CD4-positive, alpha-beta T cell treated with Interleukin-6 for 4 hours (primary cell): ENCODE data around the gene LSP1.

Source experiments
- DNase-seq: peaks from one replicate; pipeline ENCODE4 v3.0.0-alpha.2; 2020; ENCODE audit warnings: mixed read lengths

LSP1 gene

GRCh38 chr11:1825039-1825740 is 27.7 kb upstream of the LSP1 start:
- peak; percentile 28 for DNase-seq

DNA sequence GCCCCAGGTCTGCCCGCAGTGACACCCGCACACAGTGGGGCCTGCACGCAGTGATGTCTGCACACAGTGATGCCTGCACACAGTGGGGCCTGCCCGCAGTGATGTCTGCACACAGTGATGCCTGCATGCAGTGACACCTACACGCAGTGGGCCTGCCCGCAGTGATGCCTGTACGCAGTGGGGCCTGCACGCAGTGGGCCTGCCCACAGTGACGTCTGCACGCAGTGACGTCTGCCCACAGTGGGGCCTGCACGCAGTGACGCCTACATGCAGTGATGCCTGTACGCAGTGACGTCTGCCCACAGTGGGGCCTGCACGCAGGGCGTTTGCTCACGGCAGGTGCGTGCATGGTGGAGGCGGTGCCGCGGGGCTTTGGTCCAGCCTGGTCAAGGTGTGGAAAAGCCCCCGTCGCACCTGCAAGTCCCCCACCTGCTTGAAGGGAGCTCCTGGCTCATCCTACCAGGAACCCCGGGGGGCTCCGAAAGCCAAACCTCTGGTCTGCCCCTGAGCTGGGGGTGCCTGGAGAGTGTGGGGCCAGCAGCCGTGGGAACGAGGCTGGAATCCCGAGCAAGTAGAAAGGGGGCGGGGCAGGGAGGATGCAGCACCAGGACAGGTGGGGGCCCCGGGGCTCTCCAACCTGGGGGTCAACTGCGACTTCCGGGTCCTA is 27.0 kb upstream of the LSP1 start:
- DNase-seq = no peak

- DNase-seq = no peak
These were observed 26.3 kb upstream of the LSP1 start for GRCh38 chr11:1826552-1827094.

- DNase-seq = no peak
These were observed 25.6 kb upstream of the LSP1 start for GRCh38 chr11:1827095-1827813.

- no peak for DNase-seq
These were observed 25.0 kb upstream of the LSP1 start for GRCh38 chr11:1827931-1828330.

DNA sequence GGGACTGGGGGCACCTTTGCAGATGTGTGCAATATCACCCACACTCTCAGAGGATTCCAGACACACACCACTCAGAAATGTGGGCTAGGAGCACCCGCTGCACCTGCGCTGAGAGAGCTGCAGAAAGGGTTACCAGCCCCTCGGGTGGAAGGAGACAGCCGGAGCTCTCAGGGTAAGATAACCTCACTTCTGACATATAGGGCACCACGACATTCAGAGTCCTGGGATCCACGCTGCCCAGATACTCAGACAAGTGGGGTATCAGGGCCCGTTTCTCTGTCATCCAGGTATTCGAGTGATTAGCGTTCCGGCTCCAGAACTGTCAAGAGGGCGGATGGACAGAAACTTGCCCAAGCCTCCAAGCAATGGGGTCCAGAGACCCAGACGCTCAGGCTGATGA is 24.3 kb upstream of the LSP1 start:
- DNase-seq = no peak

DNA sequence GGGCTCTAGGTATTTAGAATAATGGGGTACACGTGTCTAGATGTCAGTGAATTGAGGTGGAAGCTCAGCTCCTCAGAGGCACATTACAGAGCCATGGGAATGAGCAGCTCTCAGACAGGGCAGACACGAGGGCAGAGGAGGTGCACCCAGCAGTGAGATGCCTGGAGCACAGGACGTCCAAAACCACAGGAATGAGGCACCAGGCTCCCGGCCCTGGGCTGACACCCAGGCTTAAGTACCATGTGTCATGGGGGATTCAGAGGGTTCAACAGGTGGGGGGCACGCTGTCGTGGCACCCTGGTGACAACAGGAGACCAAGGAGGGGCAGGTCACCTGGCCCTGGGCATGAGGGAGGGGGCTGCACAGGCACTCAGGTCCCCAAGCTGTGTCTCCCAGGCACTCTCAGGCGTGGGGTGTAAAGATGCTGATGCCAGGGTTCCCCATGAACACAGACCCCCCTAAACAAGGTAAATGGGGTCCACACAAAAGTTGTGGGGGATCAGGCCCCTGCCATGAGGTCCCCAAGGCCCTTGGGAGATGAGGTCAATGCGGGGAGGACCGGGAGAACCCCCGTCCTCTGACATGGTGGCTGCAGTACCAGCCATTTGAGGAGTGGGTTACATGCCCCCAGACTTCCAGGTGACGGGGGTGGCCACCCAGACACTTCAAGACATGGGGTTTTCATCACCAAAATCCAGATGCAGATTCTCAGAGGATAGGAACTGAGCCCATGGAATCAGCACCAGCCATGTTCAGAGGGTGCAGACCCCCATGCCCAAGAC is 23.7 kb upstream of the LSP1 start:
- no peak for DNase-seq

GRCh38 chr11:1830004-1830321 is 22.9 kb upstream of the LSP1 start:
- no peak for DNase-seq

DNA sequence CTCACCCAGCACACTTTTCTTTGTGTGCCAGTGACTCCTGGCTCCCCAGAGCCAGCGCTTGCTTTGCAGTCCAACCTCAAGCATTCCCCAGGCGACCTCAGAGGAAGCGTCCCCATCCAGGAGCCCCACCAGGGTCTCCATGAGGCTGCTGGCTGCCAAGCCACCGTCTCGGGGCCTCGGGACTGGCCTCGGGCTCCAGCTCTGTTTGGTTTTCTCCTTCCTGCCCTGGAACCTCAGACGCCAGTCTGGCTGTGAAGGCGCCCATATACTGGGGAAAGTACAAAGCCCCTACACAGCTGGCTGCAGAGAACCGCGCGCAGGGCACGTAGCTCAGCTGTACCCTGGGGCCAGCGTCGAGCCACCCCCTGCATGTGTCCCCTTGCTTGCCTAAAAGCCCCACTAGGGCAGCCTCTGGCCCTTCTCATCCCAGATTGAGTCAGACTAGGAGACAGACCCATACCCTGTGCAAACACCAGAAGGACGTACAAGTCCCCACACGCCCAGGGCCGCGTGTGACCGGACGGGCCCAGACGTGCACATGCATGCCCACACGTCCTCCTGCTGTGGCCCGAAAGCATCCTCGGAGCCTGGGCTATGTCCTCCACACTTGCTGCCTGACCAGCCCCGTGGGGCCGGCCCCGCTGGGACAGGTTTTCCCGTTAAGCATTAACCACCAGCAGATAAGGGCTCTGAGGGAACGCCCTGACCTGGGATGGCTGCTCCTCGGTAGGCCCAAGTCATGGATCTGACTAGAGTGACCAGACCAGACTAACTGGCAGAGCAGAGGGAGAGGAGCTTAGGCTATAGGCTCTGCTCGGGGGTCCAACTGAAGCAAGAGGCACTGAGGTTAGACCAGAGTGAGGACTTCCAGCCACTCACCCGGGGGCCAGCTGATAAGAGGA is 22.3 kb upstream of the LSP1 start:
- DNase-seq = no peak

DNA sequence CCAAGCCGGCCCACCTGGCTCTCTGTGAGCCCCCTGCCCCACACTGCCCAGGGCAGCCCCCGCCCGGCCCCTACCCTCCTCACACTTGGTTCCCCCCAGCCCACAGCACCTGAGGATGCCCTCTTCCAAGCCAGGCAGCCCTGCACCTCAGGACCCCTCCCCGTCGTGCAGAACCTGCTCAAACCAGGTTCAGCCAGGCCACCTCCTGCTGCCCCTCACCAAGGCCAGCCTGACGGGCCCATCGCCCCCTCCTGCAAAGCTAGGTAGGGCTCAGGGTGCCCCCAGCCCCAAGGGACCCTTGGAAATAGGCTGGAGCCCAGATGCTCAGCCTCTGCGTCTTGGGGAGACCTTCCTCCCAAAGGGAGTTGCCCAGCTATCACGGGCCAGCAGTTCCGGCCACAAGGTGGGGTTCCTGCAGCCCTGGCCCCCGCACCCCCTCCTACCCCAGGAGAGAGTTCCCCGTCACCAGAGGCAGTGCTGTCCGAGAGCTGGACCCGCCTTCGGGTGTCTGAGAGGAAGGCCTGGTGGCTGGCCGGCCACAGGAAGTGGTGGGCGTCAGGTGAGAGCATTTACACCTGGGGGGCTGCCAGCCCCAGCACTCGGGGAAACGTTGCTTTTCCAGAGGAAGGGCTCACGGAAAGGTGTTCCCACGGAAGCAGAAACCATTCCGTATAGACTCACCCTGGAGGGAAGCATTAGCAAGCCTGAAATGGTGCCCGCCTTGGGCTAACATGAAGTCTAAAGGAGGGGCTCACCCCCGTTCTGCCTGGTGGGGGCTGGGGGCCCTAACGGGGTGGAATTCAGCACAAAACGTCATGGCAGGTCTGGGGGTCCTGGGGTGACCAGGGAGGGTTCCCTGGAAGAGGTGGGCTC is 21.3 kb upstream of the LSP1 start:
- no peak for DNase-seq

- peak; percentile 77 for DNase-seq
These were observed 20.5 kb upstream of the LSP1 start for GRCh38 chr11:1832211-1832919.

- DNase-seq = no peak
These were observed 20.0 kb upstream of the LSP1 start for GRCh38 chr11:1832920-1833295.

DNA sequence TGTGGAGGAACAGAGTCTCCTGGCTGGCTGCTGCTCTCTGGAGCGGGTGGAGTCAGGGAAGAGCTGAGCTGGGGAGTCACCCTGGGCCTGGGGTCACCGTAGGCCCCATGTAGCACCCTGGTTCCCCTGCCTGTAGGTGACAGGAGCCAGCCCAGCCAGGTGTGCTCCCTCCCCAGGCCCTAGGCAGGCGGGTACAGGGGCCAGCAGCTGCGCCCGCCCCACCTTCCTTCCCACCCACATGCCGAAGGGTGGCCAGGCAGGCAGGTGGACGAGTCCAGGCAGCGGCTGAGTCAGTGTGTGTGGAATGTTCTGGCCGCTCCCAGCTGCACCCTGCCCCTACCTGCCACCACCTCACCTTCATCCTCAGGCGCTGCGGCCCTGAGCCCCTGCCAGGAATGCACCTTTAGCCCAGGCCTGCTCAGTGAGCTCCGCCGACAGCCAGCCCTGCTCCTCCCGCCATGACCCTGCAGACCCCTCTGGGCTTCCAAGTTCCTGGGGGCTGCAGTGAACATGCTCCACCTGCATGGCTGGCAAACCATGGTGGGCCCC is 18.7 kb upstream of the LSP1 start:
- no peak for DNase-seq

GRCh38 chr11:1834779-1835670 is 17.9 kb upstream of the LSP1 start, which contains the start of gene SYT8:
SYT8 (plus strand) TSS chr11:1834990; CDS start chr11:1835106, 116 bp downstream.
- DNase-seq = no peak

DNA sequence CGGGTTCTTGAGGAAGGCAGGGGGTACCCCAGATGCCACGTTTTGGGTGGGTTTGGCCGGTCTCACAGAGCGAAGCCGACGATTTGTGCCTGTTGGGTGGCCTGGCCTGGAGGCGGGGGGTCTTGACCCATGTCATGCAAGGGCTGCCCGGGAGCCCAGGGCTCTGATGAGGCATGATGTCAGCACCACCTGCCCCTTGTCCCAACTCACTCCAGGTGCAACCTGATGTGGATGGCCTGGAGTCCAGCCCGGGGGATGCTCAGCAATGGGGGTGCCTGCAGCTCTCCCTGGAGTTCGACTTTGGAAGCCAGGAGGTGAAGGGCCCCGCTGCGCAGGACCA is 17.2 kb upstream of the LSP1 start:
- DNase-seq = no peak

DNA sequence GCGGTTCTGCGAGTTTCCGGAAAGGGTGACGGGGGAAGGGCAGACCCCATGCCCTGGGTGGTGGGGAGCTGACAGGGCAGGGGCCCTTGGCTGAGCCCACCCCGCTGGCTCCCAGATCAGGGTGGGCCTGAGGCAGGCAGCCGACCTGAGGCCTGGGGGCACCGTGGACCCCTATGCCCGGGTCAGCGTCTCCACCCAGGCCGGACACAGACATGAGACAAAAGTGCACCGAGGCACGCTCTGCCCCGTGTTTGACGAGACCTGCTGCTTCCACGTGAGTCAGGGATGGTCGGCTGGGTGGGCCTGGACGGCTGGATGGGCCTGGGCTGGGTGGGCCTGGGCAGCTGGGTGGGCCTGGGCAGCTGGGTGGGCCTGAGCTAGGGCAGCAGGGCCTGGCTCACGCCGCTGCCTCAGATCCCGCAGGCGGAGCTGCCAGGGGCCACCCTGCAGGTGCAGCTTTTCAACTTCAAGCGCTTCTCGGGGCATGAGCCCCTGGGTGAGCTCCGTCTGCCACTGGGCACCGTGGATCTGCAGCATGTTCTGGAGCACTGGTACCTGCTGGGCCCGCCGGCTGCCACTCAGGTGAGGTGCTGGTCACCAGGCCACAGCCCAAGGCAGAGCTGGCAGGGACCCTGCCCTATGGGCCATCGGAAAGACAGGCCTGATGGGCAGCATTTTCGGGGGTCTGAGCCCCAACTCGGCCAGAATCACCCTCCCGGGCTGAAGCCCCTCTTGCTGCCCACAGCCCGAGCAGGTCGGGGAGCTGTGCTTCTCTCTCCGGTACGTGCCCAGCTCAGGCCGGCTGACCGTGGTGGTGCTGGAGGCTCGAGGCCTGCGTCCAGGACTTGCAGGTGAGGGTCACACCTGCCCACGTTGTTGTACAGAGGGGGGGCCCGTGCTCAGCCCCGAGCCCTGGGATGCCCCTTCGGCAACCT is 16.6 kb upstream of the LSP1 start:
- DNase-seq = no peak

DNA sequence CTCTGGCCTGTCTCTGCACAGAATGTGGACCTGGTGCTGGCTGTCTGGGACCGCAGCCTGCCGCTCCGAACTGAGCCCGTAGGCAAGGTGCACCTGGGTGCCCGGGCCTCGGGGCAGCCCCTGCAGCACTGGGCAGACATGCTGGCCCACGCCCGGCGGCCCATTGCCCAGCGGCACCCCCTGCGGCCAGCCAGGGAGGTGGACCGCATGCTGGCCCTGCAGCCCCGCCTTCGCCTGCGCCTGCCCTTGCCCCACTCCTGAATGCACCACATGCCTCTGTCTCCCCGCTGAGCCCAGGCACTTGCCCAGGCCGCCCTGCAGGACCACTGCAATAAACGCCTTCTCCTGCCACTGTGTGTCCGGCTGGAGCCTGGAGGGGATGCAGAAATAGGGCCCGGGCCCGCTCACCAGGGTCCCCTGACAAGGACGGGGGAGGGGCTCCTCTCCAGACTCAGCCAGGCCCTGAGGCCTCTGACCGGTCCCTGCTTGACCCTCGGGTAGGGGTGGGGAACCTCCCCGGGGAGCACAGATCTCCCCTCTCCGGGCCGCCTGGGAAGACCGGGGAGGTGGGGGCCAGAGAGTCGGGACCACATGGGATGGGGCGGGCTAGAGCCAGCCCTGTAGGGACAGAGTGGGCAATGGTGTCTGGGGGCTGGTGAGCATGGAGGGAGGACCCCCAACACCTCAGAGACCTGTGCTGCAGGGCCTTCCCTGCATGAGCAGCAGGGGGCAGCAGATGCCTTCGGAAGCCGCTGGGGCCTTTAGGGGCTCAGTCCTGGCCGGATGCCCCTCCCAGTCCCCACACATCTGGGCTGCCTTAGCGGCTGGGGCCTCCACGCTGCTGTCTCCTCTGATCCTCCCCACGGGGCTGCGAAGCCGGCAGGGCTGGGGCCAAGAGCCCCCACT is 15.5 kb upstream of the LSP1 start:
- peak; percentile 90 for DNase-seq
